Measurements from ENCODE around the gene CBX7. TPM values are rescaled to one million over a fixed set of nuclear protein-coding genes. Genes with fewer than 3 reads are reported as not detected.

CBX7 gene
- polyA plus RNA-seq, 1 experiment = 5.3 TPM

DNA sequence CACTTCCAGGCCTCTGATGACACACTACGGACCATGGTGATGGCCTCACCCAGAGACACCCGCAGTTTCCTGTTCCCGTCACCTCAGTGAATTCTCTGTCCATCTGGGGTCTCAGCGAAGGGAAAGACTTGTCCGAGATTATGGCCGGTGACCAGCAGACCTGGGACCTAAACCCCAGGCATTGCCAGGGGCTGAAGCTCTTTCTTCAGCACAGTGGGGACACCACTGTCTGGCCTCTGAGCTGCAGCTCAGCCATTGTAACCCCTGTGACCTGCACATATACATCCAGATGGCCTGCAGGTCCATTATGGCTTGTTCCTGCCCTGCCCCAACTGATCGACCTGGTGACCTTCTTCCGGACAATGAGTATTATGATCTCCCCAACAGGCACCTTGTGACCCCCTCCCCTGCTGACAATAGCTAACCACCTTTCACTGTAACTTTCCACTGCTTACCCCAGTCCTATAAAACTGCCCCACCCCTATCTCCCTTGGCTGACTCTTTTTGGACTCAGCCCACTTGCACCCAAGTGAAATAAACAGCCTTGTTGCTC is 22.3 kb downstream of the CBX7 start:
- POLR2A ChIA-PET = no interaction called here

DNA sequence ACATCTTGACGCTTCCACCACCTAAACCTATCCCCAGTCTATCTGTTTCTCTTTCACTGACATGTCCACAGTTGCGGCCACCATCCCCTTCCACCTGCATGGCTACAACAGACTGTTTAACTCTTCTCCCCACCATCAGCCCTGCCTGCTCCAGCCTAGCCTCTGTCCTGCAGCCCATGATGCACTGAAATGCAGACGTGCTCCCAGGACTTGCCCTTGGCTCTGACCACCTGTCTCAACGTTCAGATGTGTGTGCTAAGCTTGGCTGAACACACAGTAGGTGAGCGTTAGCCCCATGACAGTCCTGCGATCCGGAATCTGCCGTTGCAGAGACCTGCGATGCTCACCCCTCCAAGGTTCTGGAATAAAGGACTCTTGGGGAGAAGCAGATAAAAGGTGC is 22.7 kb downstream of the CBX7 start:
- Histone ChIP-seq H3K27me3 (ENCODE audit: control insufficient read depth, insufficient read depth, low read length) (no peaks in the 10 kb centered on the region), H3K4me3 (ENCODE audit: low read depth, low read length) (no peak overlapping the region), H3K36me3 (ENCODE audit: control insufficient read depth, insufficient read depth, low read length) (no peaks in the 10 kb centered on the region; the same call in 1 of the 2 replicates)
- POLR2A ChIA-PET = no interaction called here
- no peak for DNase-seq (ENCODE audit: low read depth)
- CTCF ChIA-PET = no interaction called here
- TF ChIP-seq, protein P1, sequence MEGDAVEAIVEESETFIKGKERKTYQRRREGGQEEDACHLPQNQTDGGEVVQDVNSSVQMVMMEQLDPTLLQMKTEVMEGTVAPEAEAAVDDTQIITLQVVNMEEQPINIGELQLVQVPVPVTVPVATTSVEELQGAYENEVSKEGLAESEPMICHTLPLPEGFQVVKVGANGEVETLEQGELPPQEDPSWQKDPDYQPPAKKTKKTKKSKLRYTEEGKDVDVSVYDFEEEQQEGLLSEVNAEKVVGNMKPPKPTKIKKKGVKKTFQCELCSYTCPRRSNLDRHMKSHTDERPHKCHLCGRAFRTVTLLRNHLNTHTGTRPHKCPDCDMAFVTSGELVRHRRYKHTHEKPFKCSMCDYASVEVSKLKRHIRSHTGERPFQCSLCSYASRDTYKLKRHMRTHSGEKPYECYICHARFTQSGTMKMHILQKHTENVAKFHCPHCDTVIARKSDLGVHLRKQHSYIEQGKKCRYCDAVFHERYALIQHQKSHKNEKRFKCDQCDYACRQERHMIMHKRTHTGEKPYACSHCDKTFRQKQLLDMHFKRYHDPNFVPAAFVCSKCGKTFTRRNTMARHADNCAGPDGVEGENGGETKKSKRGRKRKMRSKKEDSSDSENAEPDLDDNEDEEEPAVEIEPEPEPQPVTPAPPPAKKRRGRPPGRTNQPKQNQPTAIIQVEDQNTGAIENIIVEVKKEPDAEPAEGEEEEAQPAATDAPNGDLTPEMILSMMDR (IDR thresholded peaks at IDR 0.05; ENCODE audit: insufficient read depth, low read depth, low read length) = no peak

More for the DNA sequence above, 22.3 kb downstream of the CBX7 start:
- CTCF ChIA-PET = interaction anchor here (1.7 to 2.6 kb wide), 3 partner anchors 9 to 260 kb away, joined by 5 to 11 read pairs (median 8); no protein-coding TSS in a partner anchor
- H3K4me3 ChIP-seq (ENCODE audit: low read depth, low read length) = no peak overlapping the region
- TF ChIP-seq, protein P1 (IDR thresholded peaks at IDR 0.05; ENCODE audit: insufficient read depth, low read depth, low read length) = no peak
- no peaks in the 10 kb centered on the region for H3K27me3 ChIP-seq (ENCODE audit: control insufficient read depth, insufficient read depth, low read length)
- H3K36me3 ChIP-seq (ENCODE audit: control insufficient read depth, insufficient read depth, low read length) = no peaks in the 10 kb centered on the region; the same call in 1 of the 2 replicates
- DNase-seq (ENCODE audit: low read depth) = no peak

- TF ChIP-seq, protein P1 (IDR thresholded peaks at IDR 0.05; ENCODE audit: insufficient read depth, low read depth, low read length) = no peak
- no peak overlapping the region for H3K4me3 ChIP-seq (ENCODE audit: low read depth, low read length)
- no peaks in the 10 kb centered on the region; the same call in 1 of the 2 replicates for H3K36me3 ChIP-seq (ENCODE audit: control insufficient read depth, insufficient read depth, low read length)
- ChIA-PET POLR2A (no interaction called here), CTCF (interaction anchor here (0.6 to 1.6 kb wide), 4 partner anchors 10 to 385 kb away, joined by 3 to 4 read pairs (median 4); no protein-coding TSS in a partner anchor)
- DNase-seq (ENCODE audit: low read depth) = no peak
- no peaks in the 10 kb centered on the region for H3K27me3 ChIP-seq (ENCODE audit: control insufficient read depth, insufficient read depth, low read length)
These were observed 23.4 kb downstream of the CBX7 start for GRCh38 chr22:39129081-39129480.

GRCh38 chr22:39128508-39128907 is 24.0 kb downstream of the CBX7 start:
- Histone ChIP-seq H3K4me3 (ENCODE audit: low read depth, low read length) (no peak overlapping the region), H3K36me3 (ENCODE audit: control insufficient read depth, insufficient read depth, low read length) (no peaks in the 10 kb centered on the region; the same call in 1 of the 2 replicates), H3K27me3 (ENCODE audit: control insufficient read depth, insufficient read depth, low read length) (no peaks in the 10 kb centered on the region)
- no peak for DNase-seq (ENCODE audit: low read depth)
- ChIA-PET CTCF (interaction anchor here (0.6 to 1.6 kb wide), 4 partner anchors 10 to 385 kb away, joined by 3 to 4 read pairs (median 4); no protein-coding TSS in a partner anchor), POLR2A (no interaction called here)
- TF ChIP-seq, protein P1 (IDR thresholded peaks at IDR 0.05; ENCODE audit: insufficient read depth, low read depth, low read length) = no peak

DNA sequence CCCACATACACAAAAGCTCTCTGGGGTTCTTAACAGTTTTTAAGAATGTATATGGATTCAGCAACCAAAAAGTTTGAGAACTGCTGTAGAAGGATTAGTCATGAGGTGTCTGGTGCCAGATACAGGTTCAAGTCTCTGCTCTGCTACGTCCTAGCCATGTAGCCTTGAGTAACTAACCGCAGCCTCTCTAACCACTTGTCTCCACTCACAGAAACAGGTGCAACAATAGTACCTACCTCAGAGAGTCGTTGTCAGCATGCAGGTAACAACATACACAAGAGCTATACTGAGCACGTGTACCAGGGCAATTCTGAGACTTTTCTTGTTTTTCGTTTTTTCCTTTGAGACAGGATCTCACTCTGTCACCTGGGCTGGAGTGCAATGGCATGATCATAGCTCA is 26.9 kb downstream of the CBX7 start:
- TF ChIP-seq, protein P1 (IDR thresholded peaks at IDR 0.05; ENCODE audit: insufficient read depth, low read depth, low read length) = no peak
- DNase-seq (ENCODE audit: low read depth) = no peak
- no peak overlapping the region for H3K4me3 ChIP-seq (ENCODE audit: low read depth, low read length)
- H3K27me3 ChIP-seq (ENCODE audit: control insufficient read depth, insufficient read depth, low read length) = no peaks in the 10 kb centered on the region
- CTCF ChIA-PET = interaction anchor here (0.8 to 2.3 kb wide), 4 partner anchors 10 to 255 kb away, joined by 3 to 8 read pairs (median 3); no protein-coding TSS in a partner anchor
- POLR2A ChIA-PET = no interaction called here
- no peaks in the 10 kb centered on the region for H3K36me3 ChIP-seq (ENCODE audit: control insufficient read depth, insufficient read depth, low read length)
